GM23248 (cell line): ENCODE data around the gene ZFYVE26.

Experiments used
- EZH2 ChIP-seq: fragments of 200-600 bp; sonication (generic); IDR thresholded peaks from 2 replicates; pipeline ENCODE4 v1.6.1; 2018; ENCODE audit warnings: antibody characterized with exemption, mild to moderate bottlenecking; ENCODE audit not compliant: insufficient read depth, poor library complexity, severe bottlenecking
- EZH2phosphoT487 ChIP-seq: fragments of 200-600 bp; sonication (generic); IDR thresholded peaks from 2 replicates; pipeline ENCODE4 v1.6.1; 2018; ENCODE audit warnings: antibody characterized with exemption, moderate library complexity, mild to moderate bottlenecking, low read depth; ENCODE audit not compliant: insufficient read depth

GRCh38 chr14:67851785-67852410 lies 35.5 kb upstream of the ZFYVE26 start:
- no peak for TF ChIP-seq EZH2phosphoT487
- TF ChIP-seq EZH2, result no peak
